Sigmoid colon (tissue), 7 donors: Measurements from ENCODE around the gene INTS6L. TPM values are rescaled to one million over a fixed set of nuclear protein-coding genes. Genes with fewer than 3 reads are reported as not detected.

Experiments used
- DNase-seq: peaks from one replicate; pipeline ENCODE4 v3.0.0-alpha.2; 2019
- H3K27ac ChIP-seq, 4 donors: fragments of 200-600 bp; sonication (generic); one replicate each; pipeline ENCODE4 v1.5.1; 2016 to 2019; ENCODE audit warnings: mild to moderate bottlenecking in 1 of 4
- H3K27me3 ChIP-seq, 3 donors: fragments of 200-600 bp; sonication (generic); one replicate each; pipeline ENCODE4 v1.5.1; 2019; ENCODE audit warnings: mild to moderate bottlenecking in 1 of 3
- H3K36me3 ChIP-seq, 4 donors: fragments of 200-600 bp; sonication (generic); one replicate each; pipeline ENCODE4 v1.5.1; 2016 to 2019
- H3K4me1 ChIP-seq, 4 donors: fragments of 200-600 bp; sonication (generic); one replicate each; pipeline ENCODE4 v1.5.1; 2017 to 2019
- H3K4me3 ChIP-seq, 4 donors: fragments of 200-600 bp; sonication (generic); one replicate each; pipeline ENCODE4 v1.5.1; 2017 to 2019; ENCODE audit warnings: mild to moderate bottlenecking in 2 of 4, moderate library complexity in 1 of 4
- H3K9me3 ChIP-seq, 4 donors: fragments of 200-600 bp in 3 of 4; sonication (generic) in 3 of 4; one replicate each; pipeline versions ENCODE4 v1.5.1 to v1.6.1; 2013 to 2019
- CTCF ChIP-seq, 4 experiments: fragments of 450-650 bp in 3 of 4; fragments of 200-600 bp in 1 of 4; IDR thresholded peaks; one replicate each; pipeline ENCODE4 v1.5.1; 2016 to 2019; ENCODE audit warnings: antibody characterized with exemption in 4 of 4, mild to moderate bottlenecking in 3 of 4, moderate library complexity in 2 of 4
- EP300 ChIP-seq, 4 donors: sonication (generic); formaldehyde crosslinking; IDR thresholded peaks; one replicate each; pipeline ENCODE4 v1.6.1; 2017; ENCODE audit warnings: antibody characterized with exemption in 4 of 4
- POLR2A ChIP-seq, 2 donors: fragments of 450-650 bp; IDR thresholded peaks; one replicate each; pipeline ENCODE4 v1.6.1; 2016; ENCODE audit warnings: antibody characterized with exemption in 2 of 2, mild to moderate bottlenecking in 2 of 2, moderate library complexity in 2 of 2
- POLR2AphosphoS5 ChIP-seq, 4 donors: sonication (generic); formaldehyde crosslinking; IDR thresholded peaks; one replicate each; pipeline ENCODE4 v1.6.1; 2017; ENCODE audit warnings: antibody characterized with exemption in 4 of 4
- WGBS, 2 donors: extraction: QIAGEN DNeasy Blood & Tissue Kit; methylation state at CpG; one replicate each; pipeline ENCODE4 v1.1.7; 2013; 5-methylcytosine and 5-hydroxymethylcytosine counted together
- intact Hi-C: fragments of 100-400 bp; cut with DNase I; formaldehyde crosslinking; loops from one replicate; pipeline ENCODE4 v1.15.1; 2023
- polyA plus RNA-seq, 3 donors: library from polyadenylated mRNA; stranded (reverse); fragments of 200-250 nt; gene quantifications; one replicate each; pipeline ENCODE4 v1.2.3, GENCODE V29; 2013
- total RNA-seq, 4 donors: library from RNA; depleted of rRNA; stranded (reverse); fragments of >200 nt; gene quantifications; one replicate each; pipeline ENCODE4 v1.1.0, GENCODE V29; 2016
- donor health status: healthy with polysubstance abuse.
- donor health status: Bipolar disorder and iron deficiency.
- donor health status: healthy.

The INTS6L gene
- total and polyA plus RNA-seq, 7 donors, result 2.3 to 10.5 (median 8.7) TPM

- no peak for DNase-seq
- H3K4me1 ChIP-seq, result no peaks in the 10 kb centered on the region
- TF ChIP-seq POLR2A (IDR thresholded peaks at IDR 0.05) (no peak), CTCF (IDR thresholded peaks at IDR 0.05) (no peak), EP300 (IDR thresholded peaks at IDR 0.05) (no peak), POLR2AphosphoS5 (IDR thresholded peaks at IDR 0.05) (no peak)
- 63 to 84% methylated on average over 1 of the region's 1 CpG for WGBS, 2 donors
- no peak overlapping the region for H3K4me3 ChIP-seq
- no peak overlapping the region for H3K27ac ChIP-seq
- no peaks in the 10 kb centered on the region for H3K27me3 ChIP-seq
- H3K36me3 ChIP-seq, result no peaks in the 10 kb centered on the region
- H3K9me3 ChIP-seq, result no peaks in the 10 kb centered on the region
- intact Hi-C loops, result no loop called here
Measured at GRCh38 chrX:135543172-135543571, 22.7 kb downstream of the INTS6L start.

GRCh38 chrX:135543924-135544323, 23.5 kb downstream of the INTS6L start:
- Histone ChIP-seq H3K4me3 (no peak overlapping the region), H3K36me3 (no peaks in the 10 kb centered on the region), H3K27ac (no peak overlapping the region), H3K27me3 (no peaks in the 10 kb centered on the region), H3K4me1 (no peaks in the 10 kb centered on the region), H3K9me3 (no peaks in the 10 kb centered on the region)
- TF ChIP-seq EP300 (IDR thresholded peaks at IDR 0.05) (no peak), POLR2A (IDR thresholded peaks at IDR 0.05) (no peak), POLR2AphosphoS5 (IDR thresholded peaks at IDR 0.05) (no peak), CTCF (IDR thresholded peaks at IDR 0.05) (no peak)
- no peak for DNase-seq
- 40 to 61% methylated on average over 2 of the region's 2 CpGs for WGBS, 2 donors
- intact Hi-C loops, result no loop called here

DNA sequence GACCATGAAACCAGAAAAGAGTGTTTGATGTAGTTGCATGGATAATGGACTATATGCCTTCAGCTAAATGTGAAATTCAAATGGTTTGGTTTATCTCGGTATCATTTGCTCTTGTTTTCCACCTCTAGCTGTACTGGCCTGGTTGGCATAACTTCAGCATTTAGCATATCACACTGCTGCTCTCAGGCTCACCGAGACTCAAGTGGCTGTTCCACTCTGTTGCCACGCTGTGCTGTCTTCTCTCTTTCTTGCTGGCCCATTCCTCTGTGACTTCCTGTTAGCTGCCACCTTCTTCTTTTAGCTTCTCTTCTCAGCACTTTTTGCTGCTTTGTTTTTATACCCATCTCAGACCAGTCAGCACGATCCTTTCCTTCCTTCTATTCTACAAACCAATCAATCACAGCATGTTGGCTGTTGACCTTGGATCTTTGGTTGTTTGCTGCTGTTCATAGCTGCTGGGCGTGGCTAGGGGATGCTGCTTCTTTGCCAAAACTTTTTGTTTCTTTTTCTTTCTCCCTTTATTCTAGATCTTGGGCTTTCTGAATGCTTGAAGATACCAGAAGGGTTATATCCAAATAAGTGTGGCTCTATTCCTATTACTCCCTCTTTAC, 24.0 kb downstream of the INTS6L start:
- Histone ChIP-seq H3K36me3 (no peaks in the 10 kb centered on the region), H3K4me3 (no peak overlapping the region), H3K27me3 (no peaks in the 10 kb centered on the region), H3K27ac (no peak overlapping the region), H3K9me3 (no peaks in the 10 kb centered on the region), H3K4me1 (no peaks in the 10 kb centered on the region)
- no peak for DNase-seq
- WGBS, 2 donors, result 14 to 35% methylated on average over 5 of the region's 5 CpGs
- TF ChIP-seq POLR2A (IDR thresholded peaks at IDR 0.05) (no peak), EP300 (IDR thresholded peaks at IDR 0.05) (no peak), POLR2AphosphoS5 (IDR thresholded peaks at IDR 0.05) (no peak), CTCF (IDR thresholded peaks at IDR 0.05) (no peak)
- intact Hi-C loops, result no loop called here

DNA sequence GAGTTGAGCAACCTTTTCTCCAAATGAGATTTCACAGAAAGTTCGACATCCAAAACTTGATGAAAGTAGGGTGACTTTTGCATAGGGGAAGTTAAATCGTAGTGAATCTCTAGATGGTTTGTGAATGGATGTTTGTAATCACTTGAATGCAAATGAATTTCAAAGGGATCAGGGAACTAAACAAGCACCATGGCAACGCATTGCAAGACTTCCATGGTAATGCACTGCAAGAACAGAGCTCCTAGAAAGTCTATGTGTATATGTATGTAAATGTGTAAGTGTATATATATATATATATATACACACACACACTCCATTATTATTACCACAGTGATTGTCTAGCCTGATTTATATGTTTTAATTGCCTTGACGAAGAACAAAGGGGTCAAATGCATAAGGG, 27.3 kb downstream of the INTS6L start:
- Histone ChIP-seq H3K9me3 (no peaks in the 10 kb centered on the region), H3K27me3 (no peaks in the 10 kb centered on the region), H3K4me1 (no peaks in the 10 kb centered on the region), H3K27ac (no peak overlapping the region), H3K36me3 (no peaks in the 10 kb centered on the region), H3K4me3 (no peak overlapping the region)
- TF ChIP-seq POLR2AphosphoS5 (IDR thresholded peaks at IDR 0.05), result no peak
- no peak for TF ChIP-seq POLR2A (IDR thresholded peaks at IDR 0.05)
- TF ChIP-seq EP300 (IDR thresholded peaks at IDR 0.05), result no peak
- TF ChIP-seq CTCF (IDR thresholded peaks at IDR 0.05), result no peak
- WGBS, 2 donors, result 92% methylated on average over 4 of the region's 4 CpGs
- DNase-seq, result no peak
- intact Hi-C loops, result no loop called here

GRCh38 chrX:135549519-135549918, 29.1 kb downstream of the INTS6L start:
- Histone ChIP-seq H3K4me3 (no peak overlapping the region), H3K9me3 (no peaks in the 10 kb centered on the region), H3K36me3 (no peaks in the 10 kb centered on the region), H3K27ac (no peak overlapping the region), H3K4me1 (no peaks in the 10 kb centered on the region), H3K27me3 (no peaks in the 10 kb centered on the region)
- intact Hi-C loops, result no loop called here
- DNase-seq, result no peak
- WGBS, 2 donors, result 17 to 62% methylated on average over 2 of the region's 2 CpGs
- TF ChIP-seq POLR2A (IDR thresholded peaks at IDR 0.05) (no peak), EP300 (IDR thresholded peaks at IDR 0.05) (no peak), POLR2AphosphoS5 (IDR thresholded peaks at IDR 0.05) (no peak), CTCF (IDR thresholded peaks at IDR 0.05) (no peak)
